Gastroesophageal sphincter (tissue), 4 donors: ENCODE results near the gene LFNG. TPM values are rescaled to one million over a fixed set of nuclear protein-coding genes. Genes with fewer than 3 reads are reported as not detected.

Source experiments
- ATAC-seq: fragments of 150-250 bp; one replicate; pipeline ENCODE4 v1.9.1; 2016; ENCODE audit warnings: mild to moderate bottlenecking, moderate library complexity
- H3K27ac ChIP-seq, 4 donors: fragments of 200-600 bp; sonication (generic) in 3 of 4; 1 replicate in 3 of 4; 2 replicates in 1 of 4; pipeline ENCODE4 v1.5.1; 2016 to 2019
- H3K27me3 ChIP-seq: fragments of 200-600 bp; sonication (generic); one replicate; pipeline ENCODE4 v1.5.1; 2019
- H3K36me3 ChIP-seq, 2 donors: fragments of 200-600 bp; sonication (generic); one replicate each; pipeline ENCODE4 v1.5.1; 2019; ENCODE audit warnings: control low read depth in 1 of 2
- H3K4me1 ChIP-seq, 3 donors: fragments of 200-600 bp; sonication (generic); 1 replicate in 2 of 3; 2 replicates in 1 of 3; pipeline ENCODE4 v1.5.1; 2016 to 2019; ENCODE audit warnings: control low read depth in 2 of 3
- H3K4me3 ChIP-seq, 2 donors: fragments of 200-600 bp; sonication (generic); one replicate each; pipeline ENCODE4 v1.5.1; 2019; ENCODE audit warnings: mild to moderate bottlenecking in 1 of 2, moderate library complexity in 1 of 2
- H3K9me3 ChIP-seq, 3 donors: fragments of 200-600 bp; sonication (generic); one replicate each; pipeline ENCODE4 v1.5.1; 2017 to 2019; ENCODE audit warnings: control low read depth in 2 of 3
- CTCF ChIP-seq, 4 experiments: fragments of 200-600 bp in 2 of 4; fragments of 450-650 bp in 2 of 4; sonication (generic) in 1 of 4; IDR thresholded peaks; one replicate each; pipeline ENCODE4 v1.5.1; 2017 to 2019; ENCODE audit warnings: antibody characterized with exemption in 4 of 4, mild to moderate bottlenecking in 2 of 4, moderate library complexity in 2 of 4
- EP300 ChIP-seq: sonication (generic); formaldehyde crosslinking; IDR thresholded peaks from one replicate; pipeline ENCODE4 v1.6.1; 2017; ENCODE audit warnings: antibody characterized with exemption, mild to moderate bottlenecking
- POLR2A ChIP-seq, 2 donors: fragments of 450-650 bp; IDR thresholded peaks; one replicate each; pipeline ENCODE4 v1.6.1; 2017; ENCODE audit warnings: antibody characterized with exemption in 2 of 2, mild to moderate bottlenecking in 2 of 2, moderate library complexity in 1 of 2
- POLR2AphosphoS5 ChIP-seq: sonication (generic); formaldehyde crosslinking; IDR thresholded peaks from one replicate; pipeline ENCODE4 v1.6.1; 2017; ENCODE audit warnings: antibody characterized with exemption
- WGBS, 2 donors: methylation state at CpG; one replicate each; pipeline ENCODE4 v1.1.5; 2018; ENCODE audit warnings: low coverage in 1 of 2; 5-methylcytosine and 5-hydroxymethylcytosine counted together
- total RNA-seq, 4 donors: library from RNA; depleted of rRNA; stranded (reverse); fragments of >200 nt; gene quantifications; one replicate each; pipeline ENCODE4 v1.1.0, GENCODE V29; 2016

Gene LFNG
- 1 to 10 TPM; 4.4 to 9.8 (median 8.4) TPM for total RNA-seq

GRCh38 chr7:2519119-2519930, at the start of gene LFNG:
Gene LFNG (plus strand): TSS chr7:2519774. CDS start chr7:2519862, 88 bp downstream.
- peaks cover 0 to 58% (median 26%) of the 10 kb centered on the region in 3 donors for H3K4me1 ChIP-seq
- H3K9me3 ChIP-seq: no peaks in the 10 kb centered on the region
- peak within 1 kb of the TSS; percentile 24 to 62 for H3K4me3 ChIP-seq
- peak within 1 kb of the TSS in 3 of 4 donors; percentile 43 to 63 (median 57) for H3K27ac ChIP-seq
- TF ChIP-seq POLR2A (IDR thresholded peaks at IDR 0.05) (peak; percentile 81 to 82), CTCF (IDR thresholded peaks at IDR 0.05) (peak in 1 of 4 experiments; percentile 16), EP300 (no peak), POLR2AphosphoS5 (peak; percentile 52)
- peak; percentile 92 for ATAC-seq
- WGBS, 2 donors: no CpG with 5 or more reads among the region's 95 CpGs
- peaks cover 56% of the 10 kb centered on the region for H3K27me3 ChIP-seq
- no peaks in the 10 kb centered on the region for H3K36me3 ChIP-seq

GRCh38 chr7:2470204-2471021, 49.2 kb upstream of the LFNG start:
- Histone ChIP-seq H3K4me1 (peaks cover 0 to 18% (median 12%) of the 10 kb centered on the region in 3 donors), H3K9me3 (no peaks in the 10 kb centered on the region), H3K27ac (no peak overlapping the region), H3K27me3 (peaks cover 50% of the 10 kb centered on the region), H3K4me3 (no peak overlapping the region), H3K36me3 (no peaks in the 10 kb centered on the region)
- WGBS, 2 donors: 92 to 100% methylated on average over 2 of the region's 19 CpGs
- TF ChIP-seq POLR2A (IDR thresholded peaks at IDR 0.05): no peak
- TF ChIP-seq CTCF (IDR thresholded peaks at IDR 0.05): no peak
- no peak for TF ChIP-seq POLR2AphosphoS5
- TF ChIP-seq EP300: no peak
- ATAC-seq: no peak

GRCh38 chr7:2471022-2471329, 48.6 kb upstream of the LFNG start:
- Histone ChIP-seq H3K27me3 (peaks cover 56% of the 10 kb centered on the region), H3K27ac (peak overlapping the region in 1 of 4 donors; percentile 10)

GRCh38 chr7:2471396-2471795, 48.2 kb upstream of the LFNG start:
- H3K4me3 ChIP-seq: no peak overlapping the region
- H3K27ac ChIP-seq: peak overlapping the region in 2 of 4 donors; percentile 10 to 49
- ATAC-seq: peak; percentile 64
- no peak for TF ChIP-seq POLR2A (IDR thresholded peaks at IDR 0.05)
- TF ChIP-seq CTCF (IDR thresholded peaks at IDR 0.05): no peak
- TF ChIP-seq POLR2AphosphoS5: no peak
- TF ChIP-seq EP300: no peak
- no peaks in the 10 kb centered on the region for H3K36me3 ChIP-seq
- WGBS, 2 donors: 17% methylated on average over 3 of the region's 17 CpGs; no CpG with 5 or more reads in 1 of the 2 donors
- peaks cover 60% of the 10 kb centered on the region for H3K27me3 ChIP-seq
- H3K4me1 ChIP-seq: peaks cover 0 to 18% (median 12%) of the 10 kb centered on the region in 3 donors
- H3K9me3 ChIP-seq: no peaks in the 10 kb centered on the region

More at GRCh38 chr7:2471022-2471329, 48.6 kb upstream of the LFNG start:
- TF ChIP-seq CTCF (IDR thresholded peaks at IDR 0.05) (no peak), POLR2A (IDR thresholded peaks at IDR 0.05) (no peak), EP300 (no peak), POLR2AphosphoS5 (no peak)
- peaks cover 0 to 18% (median 12%) of the 10 kb centered on the region in 3 donors for H3K4me1 ChIP-seq
- no peak overlapping the region for H3K4me3 ChIP-seq
- ATAC-seq: no peak
- H3K9me3 ChIP-seq: no peaks in the 10 kb centered on the region
- no peaks in the 10 kb centered on the region for H3K36me3 ChIP-seq
- no CpG with 5 or more reads among the region's 5 CpGs for WGBS, 2 donors
